ENCODE measurements around the gene CYSLTR2.

Gene CYSLTR2

DNA sequence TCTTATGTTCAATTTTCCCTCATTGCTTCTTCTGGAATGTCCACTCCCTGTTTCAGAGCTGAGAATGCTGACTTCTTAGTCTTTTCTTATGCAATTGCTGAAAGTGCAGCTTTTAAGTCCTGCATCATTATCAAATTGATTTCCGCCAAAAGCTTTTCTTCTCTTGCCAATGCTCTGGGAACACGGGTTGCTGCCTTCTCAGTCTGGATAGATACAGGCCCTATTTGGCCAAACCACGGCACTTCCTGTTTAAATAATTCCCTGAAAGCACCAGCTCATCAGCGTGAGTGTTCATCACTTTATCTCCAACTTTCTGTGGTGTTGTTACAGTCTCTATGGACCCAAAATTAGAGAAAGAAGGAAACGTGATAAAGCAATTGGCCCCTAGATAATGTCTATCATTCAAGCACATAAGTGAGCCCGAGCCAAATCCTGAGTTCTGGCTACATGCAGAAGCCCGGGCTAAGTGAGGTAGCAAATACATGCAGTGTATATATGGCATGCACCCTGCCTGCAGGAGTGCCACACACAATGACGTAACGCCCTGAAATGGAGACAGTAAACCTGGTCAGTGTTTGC lies 85.7 kb downstream of the CYSLTR2 start:
- Histone ChIP-seq H3K27ac (ENCODE audit: low read depth, low read length, poor library complexity, severe bottlenecking) (no peak overlapping the region), H3K4me3 (ENCODE audit: low read depth, low read length, poor library complexity, severe bottlenecking) (no peak overlapping the region), H3K36me3 (ENCODE audit: insufficient read depth, low read length) (no peaks in the 10 kb centered on the region), H3K9me3 (ENCODE audit: low read length) (no peaks in the 10 kb centered on the region), H2AFZ (ENCODE audit: low read length) (no peak overlapping the region), H3K79me2 (ENCODE audit: insufficient read depth, low read length) (no peaks in the 10 kb centered on the region), H4K20me1 (ENCODE audit: insufficient read depth, low read length) (no peaks in the 10 kb centered on the region), H3K9me2 (ENCODE audit: low read depth, low read length) (no peaks in the 10 kb centered on the region), H3K27me3 (ENCODE audit: insufficient read depth, low read length) (peaks cover 4% of the 10 kb centered on the region; the same call in 1 of the 2 replicates), H3K9ac (ENCODE audit: low read length) (no peak overlapping the region), H3K4me1 (ENCODE audit: insufficient read depth, low read length, severe bottlenecking) (no peaks in the 10 kb centered on the region), H3F3A (ENCODE audit: insufficient read depth, low read length) (no peaks in the 10 kb centered on the region), H3K4me2 (ENCODE audit: low read length) (no peak overlapping the region)
- TF ChIP-seq, protein P1, sequence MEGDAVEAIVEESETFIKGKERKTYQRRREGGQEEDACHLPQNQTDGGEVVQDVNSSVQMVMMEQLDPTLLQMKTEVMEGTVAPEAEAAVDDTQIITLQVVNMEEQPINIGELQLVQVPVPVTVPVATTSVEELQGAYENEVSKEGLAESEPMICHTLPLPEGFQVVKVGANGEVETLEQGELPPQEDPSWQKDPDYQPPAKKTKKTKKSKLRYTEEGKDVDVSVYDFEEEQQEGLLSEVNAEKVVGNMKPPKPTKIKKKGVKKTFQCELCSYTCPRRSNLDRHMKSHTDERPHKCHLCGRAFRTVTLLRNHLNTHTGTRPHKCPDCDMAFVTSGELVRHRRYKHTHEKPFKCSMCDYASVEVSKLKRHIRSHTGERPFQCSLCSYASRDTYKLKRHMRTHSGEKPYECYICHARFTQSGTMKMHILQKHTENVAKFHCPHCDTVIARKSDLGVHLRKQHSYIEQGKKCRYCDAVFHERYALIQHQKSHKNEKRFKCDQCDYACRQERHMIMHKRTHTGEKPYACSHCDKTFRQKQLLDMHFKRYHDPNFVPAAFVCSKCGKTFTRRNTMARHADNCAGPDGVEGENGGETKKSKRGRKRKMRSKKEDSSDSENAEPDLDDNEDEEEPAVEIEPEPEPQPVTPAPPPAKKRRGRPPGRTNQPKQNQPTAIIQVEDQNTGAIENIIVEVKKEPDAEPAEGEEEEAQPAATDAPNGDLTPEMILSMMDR (IDR thresholded peaks at IDR 0.05; ENCODE audit: low read length), result no peak

DNA sequence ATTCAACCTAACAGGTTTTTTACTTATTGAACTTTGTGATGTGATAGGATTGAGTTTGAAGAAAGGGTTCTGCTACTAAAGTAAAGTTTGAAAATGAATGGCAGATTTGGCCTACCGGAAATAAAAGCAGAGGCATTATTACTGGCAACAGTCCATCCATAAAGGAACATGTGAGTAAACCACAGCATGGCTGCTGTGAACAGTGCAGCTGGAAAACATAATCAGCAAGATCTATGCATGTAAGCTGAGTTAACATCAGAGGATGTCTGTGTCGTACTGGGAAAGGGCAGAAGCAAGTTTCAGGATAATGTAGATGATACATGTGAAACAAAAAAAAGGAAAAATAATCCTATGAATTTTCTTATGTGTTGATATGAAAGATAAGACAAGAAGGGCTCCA lies 87.6 kb downstream of the CYSLTR2 start:
- H3K9ac ChIP-seq (ENCODE audit: low read length), result no peak overlapping the region
- H3K4me2 ChIP-seq (ENCODE audit: low read length), result no peak overlapping the region
- no peak overlapping the region for H3K27ac ChIP-seq (ENCODE audit: low read depth, low read length, poor library complexity, severe bottlenecking)
- H3K27me3 ChIP-seq (ENCODE audit: insufficient read depth, low read length), result peaks cover 4% of the 10 kb centered on the region; the same call in 1 of the 2 replicates
- no peaks in the 10 kb centered on the region for H3K4me1 ChIP-seq (ENCODE audit: insufficient read depth, low read length, severe bottlenecking)
- H3K4me3 ChIP-seq (ENCODE audit: low read depth, low read length, poor library complexity, severe bottlenecking), result no peak overlapping the region
- no peaks in the 10 kb centered on the region for H3F3A ChIP-seq (ENCODE audit: insufficient read depth, low read length)
- TF ChIP-seq, protein P1 (IDR thresholded peaks at IDR 0.05; ENCODE audit: low read length), result no peak
- no peak for TF ChIP-seq EZH2 (IDR thresholded peaks at IDR 0.05; ENCODE audit: borderline replicate concordance, low read length)
- H3K79me2 ChIP-seq (ENCODE audit: insufficient read depth, low read length), result no peaks in the 10 kb centered on the region
- no peaks in the 10 kb centered on the region for H3K36me3 ChIP-seq (ENCODE audit: insufficient read depth, low read length)
- H4K20me1 ChIP-seq (ENCODE audit: insufficient read depth, low read length), result no peaks in the 10 kb centered on the region
- no peak overlapping the region for H2AFZ ChIP-seq (ENCODE audit: low read length)
- no peaks in the 10 kb centered on the region for H3K9me3 ChIP-seq (ENCODE audit: low read length)
- no peaks in the 10 kb centered on the region for H3K9me2 ChIP-seq (ENCODE audit: low read depth, low read length)

DNA sequence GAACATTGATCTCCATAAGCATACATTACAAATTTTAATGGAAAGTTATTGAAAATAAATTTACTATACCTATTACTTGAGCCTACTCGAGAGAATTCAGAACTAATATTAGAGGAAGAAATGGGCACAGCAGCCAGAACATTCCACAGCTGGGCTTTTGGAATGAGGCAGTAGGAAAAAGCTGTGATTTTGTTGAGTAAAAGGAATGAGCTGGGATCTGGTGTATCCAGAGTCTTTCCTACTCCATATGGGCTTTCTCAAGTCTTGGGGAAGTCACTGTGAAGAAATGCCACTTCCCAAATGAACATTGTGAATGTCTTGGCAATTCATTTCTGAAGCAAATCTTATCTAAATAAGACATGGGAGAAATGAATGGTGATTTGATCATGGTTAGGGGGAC lies 93.1 kb downstream of the CYSLTR2 start:
- Histone ChIP-seq H3K27me3 (ENCODE audit: insufficient read depth, low read length) (peaks cover 4% of the 10 kb centered on the region; the same call in 1 of the 2 replicates), H3K9ac (ENCODE audit: low read length) (no peak overlapping the region), H3K4me2 (ENCODE audit: low read length) (no peak overlapping the region), H2AFZ (ENCODE audit: low read length) (no peak overlapping the region), H3K9me2 (ENCODE audit: low read depth, low read length) (no peaks in the 10 kb centered on the region), H3F3A (ENCODE audit: insufficient read depth, low read length) (no peaks in the 10 kb centered on the region), H3K4me1 (ENCODE audit: insufficient read depth, low read length, severe bottlenecking) (no peaks in the 10 kb centered on the region), H3K4me3 (ENCODE audit: low read depth, low read length, poor library complexity, severe bottlenecking) (no peak overlapping the region), H3K79me2 (ENCODE audit: insufficient read depth, low read length) (no peaks in the 10 kb centered on the region), H3K9me3 (ENCODE audit: low read length) (no peaks in the 10 kb centered on the region), H3K27ac (ENCODE audit: low read depth, low read length, poor library complexity, severe bottlenecking) (no peak overlapping the region), H4K20me1 (ENCODE audit: insufficient read depth, low read length) (no peaks in the 10 kb centered on the region), H3K36me3 (ENCODE audit: insufficient read depth, low read length) (no peaks in the 10 kb centered on the region)
- TF ChIP-seq, protein P1 (IDR thresholded peaks at IDR 0.05; ENCODE audit: low read length), result no peak
- no peak for TF ChIP-seq EZH2 (IDR thresholded peaks at IDR 0.05; ENCODE audit: borderline replicate concordance, low read length)
